ENCODE measurements around the gene INAVA.
A peak's percentile ranks its signal among the peaks of the same experiment; 100 is the strongest.

Gene INAVA

DNA sequence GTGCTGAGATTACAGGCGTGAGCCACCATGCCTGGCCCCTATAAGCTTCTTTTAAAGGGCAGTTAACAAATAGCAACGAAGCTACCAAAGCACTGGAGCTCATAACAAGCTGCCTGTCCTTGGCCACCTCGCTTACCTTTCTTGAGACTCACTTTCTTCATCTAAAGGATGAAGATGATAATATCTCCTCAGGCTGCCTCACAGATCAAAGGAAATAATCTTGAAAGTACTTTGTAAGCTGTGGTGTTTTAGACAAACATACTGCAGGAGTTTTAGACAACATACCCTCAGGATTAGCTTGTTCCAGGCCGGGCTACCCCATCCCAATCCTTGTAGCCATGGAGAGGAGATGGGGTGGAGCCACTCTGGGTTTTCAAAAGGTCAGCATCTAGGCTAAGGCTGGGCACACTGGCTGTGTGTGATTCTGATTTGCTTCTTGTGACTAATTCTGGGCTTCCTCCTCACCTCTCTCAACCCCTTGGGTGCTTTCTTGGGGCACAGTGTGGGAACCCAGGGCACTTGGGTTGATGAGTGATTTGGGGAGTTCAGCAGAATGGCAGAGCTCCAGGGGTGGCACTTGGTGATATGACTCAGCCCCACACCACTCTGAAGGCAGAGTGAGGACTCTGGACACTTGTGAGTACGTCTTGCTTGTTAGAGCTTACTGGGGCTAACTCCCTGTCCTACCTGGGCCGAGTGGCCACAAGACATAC is 16.7 kb upstream of the INAVA start:
- no peak for DNase-seq

DNA sequence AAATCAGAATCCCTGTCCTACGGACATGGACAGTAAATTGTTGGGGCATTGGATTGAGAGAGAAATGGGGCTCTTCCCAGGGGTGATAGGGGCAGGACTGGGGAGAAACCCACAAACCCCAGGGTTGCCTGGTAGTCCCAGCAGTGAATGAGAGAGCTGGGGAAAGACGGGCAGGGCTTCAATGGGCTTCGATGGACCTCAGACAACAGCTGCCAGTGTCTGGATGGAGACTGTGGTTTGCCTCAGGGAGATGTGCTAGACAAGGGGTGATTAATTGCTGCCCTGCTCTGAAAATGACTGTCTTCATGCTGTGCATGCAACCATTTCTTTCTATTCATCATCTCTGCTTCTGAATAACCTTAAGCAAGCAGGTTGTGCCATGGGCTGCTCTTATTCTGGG is 14.5 kb upstream of the INAVA start:
- no peak for DNase-seq

DNA sequence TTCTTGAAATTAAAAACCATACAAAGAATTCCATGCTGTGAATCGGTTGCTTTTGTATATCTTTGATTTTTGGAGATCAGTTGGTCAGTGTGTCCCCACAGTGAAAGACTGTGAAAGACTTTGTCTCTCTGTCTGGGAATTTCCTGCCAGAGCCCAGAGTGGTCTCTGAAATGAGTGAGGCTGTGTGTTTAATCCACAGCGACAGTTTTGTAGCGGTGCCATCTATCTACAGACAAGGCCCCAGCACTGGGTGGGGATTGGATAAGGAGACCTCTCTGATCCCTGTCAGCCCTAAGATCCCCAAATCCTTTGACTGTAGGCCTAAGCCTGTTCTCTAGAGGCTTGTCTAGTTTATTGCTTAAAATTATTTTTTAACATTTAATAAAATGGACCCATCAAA is 11.6 kb upstream of the INAVA start:
- DNase-seq = no peak

DNA sequence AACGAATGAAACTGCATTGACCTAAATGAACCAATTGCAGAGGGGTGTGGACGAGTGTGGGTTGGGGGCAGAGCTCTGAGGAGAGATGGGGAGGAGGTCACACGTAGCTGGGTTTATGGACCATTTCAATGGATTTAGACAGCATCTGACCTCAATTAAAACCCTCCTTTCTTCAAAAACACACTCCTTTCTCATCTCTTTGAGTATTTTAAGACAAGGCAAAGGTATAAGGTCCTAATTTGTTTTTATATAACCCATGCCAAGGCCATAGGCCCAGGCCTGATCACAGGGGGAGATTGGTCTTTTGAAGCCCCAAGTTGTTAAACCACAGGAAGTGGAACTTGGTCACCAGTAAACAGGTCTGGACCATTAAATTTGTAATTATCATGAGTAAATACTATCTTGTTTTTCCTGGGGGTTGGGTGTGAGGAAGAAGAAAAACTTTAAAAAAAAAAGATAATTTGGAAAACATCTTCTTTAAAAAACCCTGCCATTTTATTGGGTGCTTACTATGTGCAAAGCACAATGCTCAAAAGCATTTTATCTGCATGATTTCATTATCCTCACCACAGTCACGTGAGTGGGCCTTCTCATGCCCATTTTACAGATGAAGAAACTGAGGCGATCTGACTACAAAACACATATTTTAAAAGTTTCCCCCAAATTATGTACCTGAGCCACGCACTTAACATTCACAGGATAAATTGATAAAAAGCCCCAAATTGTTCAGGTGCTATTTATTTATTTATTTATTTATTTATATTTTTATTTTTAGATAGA is 8.9 kb upstream of the INAVA start:
- no peak for DNase-seq

DNA sequence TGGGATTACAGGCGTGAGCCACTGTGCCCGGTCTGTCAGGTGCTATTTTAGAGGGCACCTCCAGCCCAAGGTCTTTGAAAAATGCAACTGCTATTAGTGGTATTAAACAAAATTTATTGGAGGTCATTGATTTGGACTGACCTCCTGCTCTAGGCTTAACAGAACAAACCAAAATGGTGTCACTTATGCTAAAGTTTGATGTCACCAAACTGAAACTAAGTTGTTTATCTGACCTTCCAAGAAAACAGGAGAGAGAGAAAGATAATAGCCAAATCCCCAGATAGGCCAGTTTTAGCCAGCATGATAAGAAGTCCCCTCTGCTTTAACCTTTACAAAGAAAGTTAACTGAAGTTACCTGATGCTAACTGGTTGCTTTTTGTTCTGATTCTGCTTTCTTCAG is 8.1 kb upstream of the INAVA start:
- no peak for DNase-seq

DNA sequence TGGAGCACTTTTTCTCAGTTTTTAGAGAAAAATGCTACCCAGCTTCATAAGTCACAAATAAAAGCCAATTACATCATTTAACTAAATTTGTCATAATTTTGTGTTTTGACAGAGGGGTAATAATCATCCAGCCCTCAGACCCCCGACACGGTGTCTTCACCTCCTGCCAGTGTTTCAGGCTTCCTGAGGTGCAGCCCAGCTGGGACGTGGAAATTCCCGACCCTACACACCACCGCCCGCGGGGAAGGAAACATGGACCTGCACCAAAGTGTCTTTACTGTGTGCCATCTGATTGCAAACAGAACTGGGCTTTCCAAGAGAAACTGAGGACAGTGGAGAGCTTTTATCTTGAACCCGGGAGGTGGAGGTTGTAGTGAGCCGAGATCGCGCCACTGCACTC is 7.7 kb upstream of the INAVA start:
- no peak for DNase-seq

DNA sequence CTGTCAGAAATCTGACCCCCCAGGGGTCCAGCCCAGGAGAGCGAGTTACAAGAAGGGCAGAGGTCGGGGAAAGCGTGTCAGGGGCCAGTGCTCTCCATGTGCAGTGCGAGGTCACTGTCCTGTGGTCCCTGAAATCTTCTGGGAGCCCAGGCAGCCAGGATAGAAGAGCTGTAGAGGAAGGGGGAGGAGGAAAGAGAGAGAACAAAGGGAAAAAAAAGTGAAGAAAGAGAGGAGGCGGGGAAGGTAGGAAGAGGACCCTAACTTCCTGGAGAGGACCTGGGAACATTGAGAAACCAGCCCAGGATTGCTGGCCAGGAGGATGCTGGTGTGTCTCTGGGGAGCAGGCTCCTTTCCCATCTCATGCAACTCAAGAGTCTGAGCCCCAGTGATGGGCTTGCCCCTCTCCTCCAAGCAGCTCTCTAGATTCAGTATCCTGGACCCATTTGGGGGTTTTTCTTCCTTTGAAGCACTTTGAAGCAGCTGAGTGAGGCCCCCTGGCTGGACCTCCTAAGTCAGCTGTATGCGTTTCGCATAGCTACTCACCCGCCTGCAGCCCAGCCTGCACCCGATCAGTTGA is 6.8 kb upstream of the INAVA start:
- DNase-seq = no peak

DNA sequence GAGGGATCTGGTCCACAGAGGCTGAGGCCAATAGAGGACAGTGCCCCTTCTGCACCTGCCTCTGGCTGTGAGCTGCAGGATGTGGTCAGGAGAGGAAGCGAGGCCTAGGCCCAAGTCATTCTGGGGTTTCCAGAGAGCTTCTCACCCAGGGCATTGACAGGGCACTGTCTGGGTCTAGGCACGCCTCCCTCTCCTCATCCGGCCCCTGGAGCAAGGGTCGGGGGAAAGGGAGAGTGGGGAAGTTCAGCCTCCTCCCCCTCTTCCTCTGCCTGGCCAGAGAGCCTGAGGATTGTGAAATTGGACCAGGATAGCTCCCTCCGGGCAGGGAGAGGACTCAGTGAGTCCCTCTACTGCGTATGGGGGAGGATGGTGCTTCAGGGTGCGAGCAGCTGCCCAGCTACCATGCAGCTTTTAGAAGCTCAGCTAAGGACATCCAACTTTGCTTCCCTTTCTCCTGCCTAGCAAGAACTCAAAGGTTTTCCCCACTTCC is 6.3 kb upstream of the INAVA start:
- DNase-seq = no peak

DNA sequence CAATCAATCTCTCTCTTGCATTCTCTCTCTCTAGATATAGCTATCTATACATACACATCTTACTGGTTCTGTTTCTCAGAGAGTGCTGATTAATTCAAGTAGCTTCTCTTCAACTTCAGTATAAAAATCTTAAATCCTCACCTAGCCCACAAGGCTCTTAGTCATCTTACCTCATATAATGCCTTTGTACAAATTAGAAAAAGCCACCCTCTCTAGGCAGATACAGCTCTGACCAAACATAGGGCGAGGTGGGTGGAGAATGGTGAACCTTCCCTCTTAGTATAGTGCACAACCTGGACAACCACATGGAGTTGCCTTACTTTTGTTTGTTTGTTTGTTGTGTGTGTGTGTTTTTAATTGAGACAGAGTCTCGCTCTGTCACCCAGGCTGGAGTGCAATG is 5.1 kb upstream of the INAVA start:
- no peak for DNase-seq

DNA sequence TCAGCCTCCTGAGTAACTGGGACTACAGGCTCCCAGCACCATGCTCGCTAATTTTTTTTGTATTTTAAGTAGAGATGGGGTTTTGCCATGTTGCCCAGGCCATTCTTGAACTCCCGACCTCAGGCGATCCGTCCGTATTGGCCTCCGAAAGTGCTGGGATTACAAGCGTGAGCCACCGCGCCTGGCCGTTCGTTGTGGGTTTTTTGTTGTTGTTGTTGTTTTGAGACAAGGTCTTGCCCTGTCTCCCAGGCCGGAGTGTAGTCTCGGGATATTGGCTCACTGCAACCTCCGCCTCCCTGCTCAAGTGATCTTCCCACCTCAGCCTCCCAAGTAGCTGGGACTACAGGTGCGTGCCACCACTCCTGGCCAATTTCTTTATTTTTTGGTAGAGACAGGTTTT is 4.7 kb upstream of the INAVA start:
- DNase-seq = no peak

DNA sequence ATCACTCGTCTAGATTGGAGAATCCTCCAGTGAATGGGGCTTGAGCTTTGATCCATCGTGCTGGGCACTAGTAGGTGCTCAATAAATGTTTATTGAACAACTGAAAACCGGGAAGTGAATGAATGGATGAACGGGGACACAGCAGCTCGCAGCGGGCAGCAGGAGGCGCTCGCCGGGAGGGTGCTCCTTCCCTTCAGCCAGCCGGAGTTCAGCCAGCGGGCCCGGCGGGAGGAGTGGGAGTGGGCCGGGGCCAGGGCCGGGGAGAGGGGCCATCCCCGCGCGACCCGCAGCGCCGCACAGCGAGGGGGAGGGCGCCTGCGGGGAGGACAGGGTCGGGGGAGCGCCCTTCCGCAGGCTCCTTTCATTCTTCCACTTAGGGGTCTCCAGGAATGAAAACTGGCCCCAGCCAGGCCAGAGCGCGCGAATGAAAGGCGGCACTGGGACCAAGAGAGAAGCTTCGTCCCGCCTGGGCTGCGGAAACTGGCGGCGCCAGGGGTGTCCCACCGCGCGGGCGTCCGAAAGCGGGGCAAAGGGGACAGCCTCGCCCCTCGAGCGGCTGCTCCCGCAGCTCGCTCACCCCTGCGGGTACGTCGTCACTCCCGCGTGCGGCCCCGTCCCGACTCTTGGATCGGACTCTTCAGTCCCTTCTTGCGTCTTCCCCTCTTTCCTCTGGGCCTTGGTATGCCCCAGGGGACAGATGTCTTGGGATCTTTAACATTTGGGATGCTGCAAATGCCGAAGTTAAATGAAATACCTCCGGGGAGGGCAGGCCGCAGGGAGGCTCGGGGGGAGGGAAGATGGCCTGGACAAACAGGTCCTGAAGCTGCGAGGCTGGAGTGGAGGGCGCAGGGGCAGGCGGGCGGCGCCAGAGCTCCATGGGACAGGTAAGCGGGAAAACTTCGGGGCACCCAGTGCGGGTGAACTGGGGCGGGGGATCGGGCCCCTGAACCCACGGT is 3.6 kb upstream of the INAVA start:
- DNase-seq = peak; percentile 57

DNA sequence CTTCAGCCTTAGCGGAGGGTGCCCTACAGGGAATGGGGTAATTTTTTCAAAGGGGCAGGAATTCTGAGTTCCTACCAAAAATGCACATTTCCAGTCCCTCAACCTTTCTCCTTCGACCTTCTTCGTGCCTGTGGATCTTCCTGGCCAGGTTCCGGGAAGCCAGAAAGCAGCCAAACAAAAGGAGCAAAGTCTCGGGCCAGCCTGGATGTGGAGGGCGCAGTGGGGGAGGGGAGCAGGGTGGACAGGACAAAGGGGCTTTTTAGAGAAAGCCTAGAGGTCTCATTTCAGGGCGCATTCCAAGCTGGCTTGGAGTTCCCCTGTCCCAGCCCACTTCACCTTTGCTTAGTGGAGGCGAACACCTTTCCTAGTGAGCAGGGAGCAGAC is 2.9 kb upstream of the INAVA start:
- DNase-seq = no peak

DNA sequence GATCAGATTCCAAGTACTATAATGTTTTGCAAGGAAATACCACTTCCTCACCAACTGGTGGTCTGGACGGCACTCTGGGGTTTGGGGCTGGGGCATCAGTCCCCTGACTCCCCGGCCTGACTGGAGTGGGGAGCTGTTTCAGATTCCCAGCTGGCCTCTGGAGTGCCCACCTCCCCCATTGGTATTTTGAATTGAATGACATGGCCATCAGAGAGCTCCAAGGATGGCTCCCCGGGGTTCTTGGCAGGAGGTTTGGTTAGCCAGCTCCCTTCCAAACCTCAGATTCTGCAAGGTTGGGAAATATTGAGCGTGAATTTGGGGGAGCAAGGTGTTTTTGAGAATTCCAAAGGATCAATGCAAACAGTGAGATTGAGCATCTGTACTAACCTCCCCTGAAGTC is 2.2 kb upstream of the INAVA start:
- DNase-seq = no peak

DNA sequence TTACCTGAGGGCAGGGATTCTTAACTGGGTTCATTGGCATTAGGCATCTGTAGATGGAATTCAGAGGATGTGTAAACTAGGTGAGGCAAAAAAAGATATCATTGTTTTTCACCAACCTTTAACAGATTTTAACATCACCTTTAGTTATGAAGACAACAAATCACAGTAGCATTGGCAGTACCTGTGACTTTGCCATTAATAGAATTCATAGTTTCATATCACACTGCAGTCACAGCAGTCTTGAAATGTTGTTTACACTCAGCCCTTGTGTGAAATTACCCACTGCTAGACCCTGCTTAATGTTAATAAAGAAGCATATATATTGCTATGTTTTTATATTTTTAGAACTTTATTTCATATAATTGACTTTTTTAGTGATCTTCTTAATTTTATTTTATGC is 1.7 kb upstream of the INAVA start:
- no peak for DNase-seq

DNA sequence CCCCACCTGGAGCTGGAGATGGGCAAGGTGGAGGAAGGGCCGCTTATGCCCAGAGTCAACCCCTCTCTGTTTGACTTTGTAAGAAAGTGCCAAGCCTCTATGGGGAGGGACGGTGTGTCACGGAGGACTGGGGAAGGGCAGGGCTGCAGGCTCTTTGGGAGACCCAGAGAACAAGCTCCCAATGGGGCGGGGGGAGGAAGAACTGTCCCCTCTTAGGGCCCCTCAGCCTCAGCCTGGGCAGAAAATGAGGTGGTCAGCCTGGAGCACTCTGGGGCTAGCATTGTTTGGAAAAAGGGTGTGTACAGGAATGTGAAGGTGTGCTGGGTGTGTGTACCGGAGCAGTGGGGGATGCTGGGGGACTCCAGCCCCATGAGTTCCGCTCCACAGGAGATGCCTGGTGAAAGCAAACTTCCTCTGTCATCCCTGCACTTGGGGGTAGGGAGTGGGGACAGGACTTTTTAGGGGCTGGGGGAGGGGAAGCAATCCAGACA is 1.2 kb upstream of the INAVA start:
- DNase-seq = no peak

DNA sequence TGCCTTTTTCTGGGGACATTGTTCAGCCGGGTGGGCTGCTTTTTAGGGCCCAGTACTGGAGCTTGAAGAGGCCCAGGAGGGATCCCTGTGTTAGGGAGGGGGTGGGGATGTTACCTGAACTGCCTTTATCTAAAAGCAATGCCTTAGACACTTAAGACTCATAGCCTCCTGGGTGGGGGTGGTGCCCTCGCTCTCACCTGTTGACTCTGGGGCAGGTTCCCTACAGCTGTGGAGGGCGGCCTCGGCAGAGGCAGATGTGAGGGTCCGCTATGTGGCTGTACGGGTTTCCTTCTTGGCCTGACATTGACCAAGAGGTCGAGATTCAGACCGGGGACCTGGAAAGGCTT is 716 bp downstream of the INAVA start:
- DNase-seq = no peak

DNA sequence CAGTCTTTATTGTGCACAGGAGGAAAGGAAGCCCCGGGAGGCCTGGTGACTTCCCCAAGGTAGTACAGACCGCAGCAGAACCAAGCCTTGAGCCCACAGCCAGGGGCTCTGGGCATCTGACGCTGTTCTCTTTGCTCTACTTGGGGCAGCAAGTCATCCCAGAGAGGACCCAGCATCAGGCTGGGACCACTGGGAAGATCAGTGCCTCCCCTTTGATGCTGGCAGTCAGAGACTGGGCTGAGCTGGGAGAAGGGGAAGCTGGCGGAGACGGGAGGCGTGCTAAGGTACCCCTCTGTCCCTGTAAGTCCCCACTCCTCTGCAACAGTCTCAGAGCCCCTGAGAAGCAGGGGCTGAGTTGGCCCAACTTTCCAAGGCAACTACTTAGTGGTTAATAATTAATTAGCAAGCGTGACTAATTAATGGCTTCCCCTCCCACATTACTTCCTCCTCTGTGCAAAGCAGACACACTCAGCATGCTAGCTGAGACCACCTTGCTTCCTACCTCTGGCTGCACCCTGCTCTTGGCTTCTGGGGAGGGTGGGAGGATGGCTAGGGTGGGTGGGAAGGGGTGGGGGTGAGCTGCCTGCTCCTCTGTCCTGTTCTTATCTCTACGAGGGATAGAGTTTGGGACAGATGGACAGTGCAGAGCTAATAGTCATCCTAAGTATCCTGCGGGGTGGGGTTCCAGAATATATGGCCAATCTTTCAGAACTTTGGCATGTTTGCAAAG is 1.3 kb downstream of the INAVA start:
- no peak for DNase-seq

DNA sequence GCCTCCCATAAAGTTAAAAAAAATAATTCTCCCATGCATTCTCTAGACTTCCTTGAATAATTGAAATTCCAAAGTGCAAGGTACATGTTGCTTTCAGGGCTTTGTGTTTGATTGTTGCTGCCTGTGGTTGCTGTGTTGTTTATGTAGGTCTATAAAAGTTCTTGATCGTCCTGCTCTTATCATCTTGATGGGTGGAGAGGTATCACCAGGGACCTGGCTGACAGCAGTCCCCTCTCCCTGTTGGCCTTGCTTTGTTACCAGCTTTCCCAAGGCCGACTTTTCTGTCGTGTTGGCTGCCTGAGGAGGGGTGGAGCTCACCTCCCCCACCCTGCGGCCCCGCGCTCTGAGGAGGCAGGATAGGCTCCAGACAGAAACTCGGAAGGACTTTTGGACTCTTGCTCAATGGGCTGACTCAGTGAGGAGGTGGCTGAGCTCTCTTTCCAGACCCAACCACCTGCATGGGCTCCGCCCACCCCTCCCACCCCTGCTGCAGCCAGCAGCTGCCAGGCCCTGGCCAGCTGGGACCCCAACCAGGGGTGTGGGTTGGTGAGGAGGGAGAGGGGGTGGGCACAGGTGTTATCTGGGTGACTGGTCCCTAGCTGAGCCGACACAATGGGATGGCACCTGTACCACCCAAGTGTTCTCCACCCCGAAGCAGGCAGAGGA is 2.0 kb downstream of the INAVA start:
- peak; percentile 22 for DNase-seq

DNA sequence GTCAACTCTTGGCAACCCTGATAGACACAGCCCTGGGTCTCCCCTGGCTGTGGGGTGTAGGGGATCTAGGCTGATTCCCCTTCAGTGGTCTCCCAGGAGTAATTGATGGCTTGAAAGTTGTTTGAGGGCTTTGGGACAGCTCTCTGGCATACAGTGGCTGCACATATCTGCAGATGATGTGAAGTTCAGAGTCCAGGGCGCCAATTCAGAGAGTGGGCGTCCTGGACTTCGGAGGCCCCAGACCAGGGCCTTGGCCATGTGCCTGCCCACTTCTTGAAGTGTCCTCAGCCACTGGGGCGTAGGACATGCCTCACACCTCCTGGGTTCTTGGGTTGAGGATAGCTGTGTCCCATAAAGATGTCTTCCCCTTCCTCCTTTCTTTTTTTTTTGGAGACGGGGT is 2.6 kb downstream of the INAVA start:
- no peak for DNase-seq

DNA sequence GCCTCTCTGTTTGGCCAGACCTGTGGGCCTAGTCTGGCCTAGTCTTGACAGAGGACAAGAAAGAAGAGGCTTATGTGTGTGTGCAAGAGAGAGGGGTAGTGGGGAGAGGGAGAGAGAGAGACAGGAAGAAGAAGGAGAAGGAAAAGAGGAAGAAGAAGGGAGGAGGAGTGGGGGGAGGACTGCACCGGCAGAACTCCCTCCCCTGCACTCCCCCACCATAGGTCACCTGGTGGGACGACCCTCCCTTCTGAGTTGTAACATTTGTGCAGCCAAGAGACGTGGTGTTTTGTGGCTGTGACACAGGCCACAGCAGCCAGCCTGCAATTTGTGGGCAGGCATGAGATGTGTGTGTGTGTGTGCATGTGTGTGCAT is 4.3 kb downstream of the INAVA start:
- no peak for DNase-seq

DNA sequence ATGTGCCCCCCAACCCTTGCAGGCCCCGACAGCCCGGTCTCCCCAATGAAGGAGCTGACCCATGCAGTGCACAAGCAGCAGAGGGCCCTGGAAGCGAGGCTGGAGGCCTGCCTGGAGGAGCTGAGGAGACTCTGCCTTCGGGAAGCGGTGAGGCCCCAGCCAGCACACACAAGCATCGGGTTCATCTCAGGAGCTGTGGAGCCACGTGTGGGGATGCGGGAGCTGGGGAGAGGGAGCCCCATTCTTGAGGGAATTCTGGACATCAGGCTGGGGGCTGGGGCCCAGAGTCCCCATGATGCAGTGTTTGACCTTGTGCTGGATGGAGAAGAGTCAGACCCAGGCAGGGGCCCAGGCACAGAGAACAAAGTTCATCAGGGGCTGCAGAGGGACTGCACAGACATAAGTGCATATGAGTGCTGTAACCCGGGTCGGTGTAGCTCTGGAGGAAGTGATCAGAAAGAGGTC is 4.8 kb downstream of the INAVA start:
- no peak for DNase-seq
